Keratinocyte (primary cell): ENCODE data around the gene AOPEP.

Experiments used
- CTCF ChIP-seq, 3 experiments: IDR thresholded peaks in 1 of 3; conservative IDR thresholded peaks in 1 of 3; optimal IDR thresholded peaks in 1 of 3; 2 replicates in 2 of 3; 3 replicates in 1 of 3; pipeline versions ENCODE3 to v1.5.1; 2011; ENCODE audit warnings: low read length in 3 of 3, mild to moderate bottlenecking in 3 of 3, moderate library complexity in 2 of 3, control low read depth in 1 of 3, inconsistent platforms in 1 of 3; ENCODE audit not compliant: insufficient read depth in 2 of 3; ENCODE audit errors: extremely low read depth in 1 of 3
- EZH2 ChIP-seq: IDR thresholded peaks from one replicate; pipeline ENCODE4 v1.6.1; 2012; ENCODE audit warnings: inconsistent platforms, mild to moderate bottlenecking, low read length, moderate library complexity

- TF ChIP-seq CTCF (optimal IDR thresholded peaks at IDR 0.05 in 1 of 3, IDR thresholded peaks at IDR 0.05 in 1 of 3, conservative IDR thresholded peaks at IDR 0.05 in 1 of 3; ENCODE audit: extremely low read depth in 1 of 3, insufficient read depth in 2 of 3, low read length in 3 of 3) (no peak), EZH2 (no peak)
Measured at GRCh38 chr9:94933511-94933828, 207.0 kb downstream of the AOPEP start.
